Cardiac fibroblast (primary cell): ENCODE measurements around the gene CFAP74.

Source experiments
- DNase-seq, 2 donors: peaks; one replicate each; pipeline versions ENCODE4 v3.0.0 to v3.0.0-alpha.2; 2010; ENCODE audit warnings: low read depth in 2 of 2
- H3K4me3 ChIP-seq, 2 donors: replicated peaks in 1 of 2; 1 replicate in 1 of 2; 2 replicates in 1 of 2; pipeline ENCODE4 v1.5.1; 2011; ENCODE audit warnings: low read depth in 2 of 2, low read length in 2 of 2, mild to moderate bottlenecking in 2 of 2, moderate library complexity in 1 of 2
- CTCF ChIP-seq: IDR thresholded peaks from one replicate; pipeline ENCODE4 v1.5.1; 2011; ENCODE audit warnings: low read depth, mild to moderate bottlenecking, low read length, inconsistent platforms

CFAP74 gene

GRCh38 chr1:1927751-1928150, 75.8 kb downstream of the CFAP74 start:
- DNase-seq: no peak
- TF ChIP-seq CTCF: no peak
- no peak overlapping the region for H3K4me3 ChIP-seq

- no peak overlapping the region for H3K4me3 ChIP-seq
- no peak for DNase-seq
- no peak for TF ChIP-seq CTCF
Measured at GRCh38 chr1:1926886-1927660, 76.5 kb downstream of the CFAP74 start.

GRCh38 chr1:1926346-1926811, 77.2 kb downstream of the CFAP74 start:
- no peak for DNase-seq
- H3K4me3 ChIP-seq: no peak overlapping the region
- TF ChIP-seq CTCF: no peak

- no peak for TF ChIP-seq CTCF
- H3K4me3 ChIP-seq: no peak overlapping the region
- DNase-seq: no peak
Measured at GRCh38 chr1:1925437-1926345, 77.9 kb downstream of the CFAP74 start.

GRCh38 chr1:1924849-1925248, 78.7 kb downstream of the CFAP74 start:
- H3K4me3 ChIP-seq: no peak overlapping the region
- DNase-seq: no peak
- no peak for TF ChIP-seq CTCF

- H3K4me3 ChIP-seq: no peak overlapping the region
- no peak for TF ChIP-seq CTCF
- no peak for DNase-seq
Measured at GRCh38 chr1:1924386-1924785, 79.2 kb downstream of the CFAP74 start.
